HEK293T (cell line): ENCODE measurements around the gene SLC43A3.

Source experiments
- ARNT ChIP-seq: fragments of 450-650 bp; IDR thresholded peaks from 2 replicates; pipeline ENCODE4 v1.6.1; 2017; ENCODE audit warnings: mild to moderate bottlenecking
- CTBP1 ChIP-seq: fragments of 450-650 bp; IDR thresholded peaks from 2 replicates; pipeline ENCODE4 v1.6.1; 2016; ENCODE audit warnings: borderline replicate concordance
- ELF4 ChIP-seq: fragments of 450-650 bp; IDR thresholded peaks from 2 replicates; pipeline ENCODE4 v1.6.1; 2017; ENCODE audit warnings: antibody characterized with exemption
- FOXA1 ChIP-seq: fragments of 450-650 bp; IDR thresholded peaks from 2 replicates; pipeline ENCODE4 v1.6.1; 2016; ENCODE audit warnings: mild to moderate bottlenecking
- FOXM1 ChIP-seq: fragments of 450-650 bp; IDR thresholded peaks from 2 replicates; pipeline ENCODE4 v1.6.1; 2017; ENCODE audit warnings: mild to moderate bottlenecking, borderline replicate concordance
- HDGF ChIP-seq: fragments of 450-650 bp; IDR thresholded peaks from 2 replicates; pipeline ENCODE4 v1.6.1; 2017; ENCODE audit warnings: antibody characterized with exemption, borderline replicate concordance
- NFRKB ChIP-seq: fragments of 450-650 bp; IDR thresholded peaks from 2 replicates; pipeline ENCODE4 v1.6.1; 2016; ENCODE audit warnings: mild to moderate bottlenecking, moderate library complexity
- SP1 ChIP-seq: fragments of 450-650 bp; IDR thresholded peaks from 2 replicates; pipeline ENCODE4 v1.6.1; 2017
- TARDBP ChIP-seq: fragments of 450-650 bp; IDR thresholded peaks from 2 replicates; pipeline ENCODE4 v1.6.1; 2016
- TF ChIP-seq, protein P1 (sequence below): fragments of 450-650 bp; IDR thresholded peaks from 2 replicates; pipeline ENCODE4 v1.6.1; 2016

DNA sequence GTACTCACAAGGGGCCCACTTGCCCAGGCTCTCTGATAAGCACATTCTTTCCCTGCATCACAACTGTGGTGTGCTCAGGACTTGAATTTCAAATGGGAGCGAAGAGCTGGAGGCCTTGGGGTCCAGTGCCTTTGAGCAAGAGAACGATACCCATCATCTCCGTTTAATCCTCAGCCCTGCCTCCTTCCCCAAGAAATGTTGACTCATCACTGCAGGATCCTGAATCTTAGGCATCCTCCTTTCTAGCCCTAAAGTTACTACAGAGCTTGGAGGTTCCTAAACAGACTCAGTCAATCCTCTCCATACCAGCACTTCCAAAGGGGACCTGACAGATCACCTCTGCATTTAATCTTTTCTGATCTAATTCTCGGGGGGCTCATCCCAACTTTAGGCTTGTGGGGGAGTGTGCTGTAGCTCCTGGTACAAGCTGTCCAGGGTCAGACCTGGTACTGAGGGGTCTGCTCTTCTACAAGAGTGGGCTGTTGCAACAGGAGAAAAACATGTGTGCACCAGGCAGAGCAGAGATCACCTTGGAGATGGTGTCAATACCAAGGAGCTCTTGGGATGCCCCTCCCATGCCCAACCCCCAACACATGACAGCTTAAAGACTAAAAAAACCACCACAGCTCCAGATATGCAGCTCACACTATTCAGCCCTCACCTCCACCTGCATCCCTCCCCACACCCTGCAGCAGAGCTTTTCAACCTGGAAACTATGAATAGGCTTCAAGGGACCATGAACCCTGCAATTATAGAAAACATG lies 32.5 kb downstream of the SLC43A3 start:
- TF ChIP-seq ELF4 (no peak), ARNT (no peak), SP1 (no peak), HDGF (no peak), CTBP1 (no peak), FOXM1 (no peak), TARDBP (no peak), NFRKB (no peak), FOXA1 (no peak)
- TF ChIP-seq, protein P1, sequence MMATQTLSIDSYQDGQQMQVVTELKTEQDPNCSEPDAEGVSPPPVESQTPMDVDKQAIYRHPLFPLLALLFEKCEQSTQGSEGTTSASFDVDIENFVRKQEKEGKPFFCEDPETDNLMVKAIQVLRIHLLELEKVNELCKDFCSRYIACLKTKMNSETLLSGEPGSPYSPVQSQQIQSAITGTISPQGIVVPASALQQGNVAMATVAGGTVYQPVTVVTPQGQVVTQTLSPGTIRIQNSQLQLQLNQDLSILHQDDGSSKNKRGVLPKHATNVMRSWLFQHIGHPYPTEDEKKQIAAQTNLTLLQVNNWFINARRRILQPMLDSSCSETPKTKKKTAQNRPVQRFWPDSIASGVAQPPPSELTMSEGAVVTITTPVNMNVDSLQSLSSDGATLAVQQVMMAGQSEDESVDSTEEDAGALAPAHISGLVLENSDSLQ: no peak
